Right lobe of liver (tissue), 6 donors: Measurements from ENCODE around the gene DGKZ. TPM values are rescaled to one million over a fixed set of nuclear protein-coding genes. Genes with fewer than 3 reads are reported as not detected.
"Not testable (repeated sequence)": the region's sequence is repeated elsewhere in the genome, so short reads cannot be mapped to it uniquely, and the experiment has no call there.

ENCODE experiments used
- ATAC-seq, 4 donors: fragments of 200-7000 bp; cut with Tn5 transposase; one replicate each; pipeline ENCODE4 v1.9.1; 2020; ENCODE audit warnings: mild to moderate bottlenecking in 4 of 4, moderate library complexity in 4 of 4
- DNase-seq, 3 donors: peaks; one replicate each; pipeline ENCODE4 v3.0.0-alpha.2; 2020
- H3K27ac ChIP-seq, 3 donors: fragments of 200-600 bp; one replicate each; pipeline ENCODE4 v1.8.0; 2022
- H3K27me3 ChIP-seq, 2 donors: fragments of 200-600 bp; one replicate each; pipeline ENCODE4 v1.8.0; 2022
- H3K36me3 ChIP-seq, 4 donors: fragments of 200-600 bp; sonication (generic) in 1 of 4; one replicate each; pipeline versions ENCODE4 v1.5.1 to v1.8.0; 2017 to 2022; ENCODE audit warnings: control low read depth in 1 of 4
- H3K4me1 ChIP-seq, 4 donors: fragments of 200-600 bp; sonication (generic) in 1 of 4; one replicate each; pipeline versions ENCODE4 v1.5.1 to v1.8.0; 2017 to 2022; ENCODE audit warnings: control low read depth in 1 of 4
- H3K4me3 ChIP-seq, 3 donors: fragments of 200-600 bp; one replicate each; pipeline ENCODE4 v1.8.0; 2022
- H3K9me3 ChIP-seq, 4 donors: fragments of 200-600 bp; sonication (generic) in 1 of 4; one replicate each; pipeline versions ENCODE4 v1.5.1 to v1.8.0; 2017 to 2022; ENCODE audit warnings: control low read depth in 1 of 4
- CTCF ChIP-seq, 4 donors: fragments of 200-600 bp in 3 of 4; fragments of 450-650 bp in 1 of 4; IDR thresholded peaks; one replicate each; pipeline versions ENCODE4 v1.5.1 to v1.8.0; 2016 to 2022; ENCODE audit warnings: antibody characterized with exemption in 4 of 4, mild to moderate bottlenecking in 2 of 4
- POLR2A ChIP-seq: fragments of 450-650 bp; IDR thresholded peaks from one replicate; pipeline ENCODE4 v1.6.1; 2017; ENCODE audit warnings: antibody characterized with exemption, mild to moderate bottlenecking
- WGBS: methylation state at CpG from one replicate; pipeline ENCODE4 v1.1.6; 2018; ENCODE audit warnings: low coverage, low lambda C conversion rate; ENCODE audit not compliant: insufficient coverage; ENCODE audit errors: missing lambda C conversion rate; 5-methylcytosine and 5-hydroxymethylcytosine counted together
- intact Hi-C, 2 donors: fragments of 100-400 bp; cut with DNase I; formaldehyde crosslinking; loops; one replicate each; pipeline versions ENCODE4 v1.11.2 to v1.14.1; 2022
- total RNA-seq, 6 experiments: library from RNA; depleted of rRNA in 2 of 6; stranded (reverse); fragments of >200 nt in 2 of 6; fragmentation: NEBNext Ultra II Directional in 3 of 6; extraction: Animal tissue kit (Norgen Biotek cat#: 25700) in 3 of 6; gene quantifications; one replicate each; pipeline versions ENCODE4 v1.1.0 to v1.2.4, GENCODE V29; 2016 to 2023
- donor health status: DM: no; HTN: yes; CAD: no.
- donor health status: DM: no; HTN: no; CAD: no.
- donor health status: DM: no; HTN: no; CAD: no.
- donor health status: DM: no; HTN: yes; CAD: no.
- donor health status: DM: no; HTN: yes; CAD: no.

The DGKZ gene
- total RNA-seq, 6 experiments from 2014 or later, result 10.7 to 57.9 (median 16.0) TPM

DNA sequence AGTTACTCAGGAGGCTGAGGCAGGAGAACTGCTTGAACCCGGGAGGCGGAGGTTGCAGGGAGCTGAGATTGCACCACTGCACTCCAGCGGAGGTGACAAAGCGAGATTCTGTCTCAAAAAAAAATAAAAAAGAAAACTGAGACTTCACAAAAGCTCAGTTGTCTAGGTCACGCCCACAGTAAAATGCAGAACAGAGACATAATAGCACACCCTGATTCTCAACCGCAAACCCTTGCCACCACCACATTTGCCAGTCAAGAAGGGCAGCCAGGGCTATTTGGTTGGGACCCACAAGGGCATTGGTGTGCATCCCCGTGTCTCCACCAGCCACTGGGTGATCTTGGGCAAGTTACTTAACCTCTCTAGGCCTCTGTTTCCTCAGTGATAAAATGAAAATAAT lies 44.4 kb upstream of the DGKZ start:
- TF ChIP-seq POLR2A (no peak), CTCF (IDR thresholded peaks at IDR 0.05) (no peak)
- Histone ChIP-seq H3K27me3 (no peaks in the 10 kb centered on the region), H3K4me1 (no peaks in the 10 kb centered on the region), H3K9me3 (no peaks in the 10 kb centered on the region), H3K36me3 (no peaks in the 10 kb centered on the region), H3K27ac (no peak overlapping the region), H3K4me3 (no peak overlapping the region)
- DNase-seq, result no peak
- 80% methylated on average over 7 of the region's 7 CpGs for WGBS
- no peak for ATAC-seq
- intact Hi-C loops, result no loop called here

DNA sequence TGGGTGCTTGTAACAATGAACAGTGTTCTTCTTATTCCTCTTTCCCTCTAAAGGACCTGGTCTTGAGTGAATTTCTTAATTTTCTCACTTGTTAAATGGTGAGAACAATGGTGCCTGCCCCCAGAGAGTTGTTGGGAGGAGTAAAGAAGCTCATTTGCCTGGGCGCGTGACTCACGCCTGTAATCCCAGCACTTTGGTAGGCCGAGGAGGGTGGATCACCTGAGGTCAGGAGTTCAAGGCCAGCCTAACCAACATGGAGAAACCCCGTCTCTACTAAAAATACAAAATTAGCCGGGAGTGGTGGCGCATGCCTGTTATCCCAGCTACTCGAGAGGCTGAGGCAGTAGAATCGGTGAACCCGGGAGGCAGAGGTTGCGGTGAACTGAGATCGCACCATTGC lies 43.2 kb upstream of the DGKZ start:
- H3K9me3 ChIP-seq, H3K4me3 ChIP-seq, H3K4me1 ChIP-seq, DNase-seq, intact Hi-C loops, ATAC-seq, H3K27ac ChIP-seq, H3K27me3 ChIP-seq, H3K36me3 ChIP-seq: not testable (repeated sequence)
- WGBS, result 87% methylated on average over 12 of the region's 12 CpGs

DNA sequence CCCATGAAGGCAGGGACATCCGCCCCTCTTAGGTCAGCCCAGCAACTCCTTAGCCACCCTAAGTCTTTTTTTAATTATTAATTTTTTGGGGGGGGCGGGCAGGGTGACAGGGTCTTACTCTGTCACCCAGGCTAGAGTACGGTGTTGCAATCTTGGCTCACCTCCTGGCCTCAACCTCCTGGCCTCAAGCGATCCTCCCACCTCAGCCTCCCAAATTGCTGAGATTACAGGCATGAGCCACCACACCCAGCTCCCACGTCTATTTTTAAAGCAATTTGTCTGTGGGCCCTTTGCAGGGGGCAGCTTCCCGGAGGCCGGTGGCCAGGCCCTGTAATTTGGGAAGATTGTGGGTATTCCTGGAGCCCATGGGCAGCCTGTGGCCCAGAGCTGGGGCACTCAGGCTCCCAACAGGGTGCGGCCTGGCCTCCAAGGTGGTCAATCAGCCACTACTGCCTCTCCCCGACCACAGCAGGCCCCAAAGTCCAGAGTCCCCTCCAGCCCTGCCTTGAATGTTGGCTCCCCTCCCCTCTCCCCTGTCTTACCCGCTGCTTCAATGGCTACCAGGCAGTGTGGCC lies 42.6 kb upstream of the DGKZ start:
- no peak overlapping the region for H3K27ac ChIP-seq
- no peak for TF ChIP-seq POLR2A
- no peak for TF ChIP-seq CTCF (IDR thresholded peaks at IDR 0.05)
- H3K4me3 ChIP-seq, result no peak overlapping the region
- H3K36me3 ChIP-seq, result no peaks in the 10 kb centered on the region
- no peaks in the 10 kb centered on the region for H3K9me3 ChIP-seq
- H3K4me1 ChIP-seq, result no peaks in the 10 kb centered on the region
- intact Hi-C loops, result loop anchor here (5.0 kb wide), 1 partner anchor 57 kb away; no protein-coding TSS in a partner anchor
- no peaks in the 10 kb centered on the region for H3K27me3 ChIP-seq
- 83% methylated on average over 2 of the region's 10 CpGs for WGBS
- DNase-seq, result no peak
- ATAC-seq, result no peak

GRCh38 chr11:46305295-46305694 lies 42.0 kb upstream of the DGKZ start:
- no peaks in the 10 kb centered on the region for H3K27me3 ChIP-seq
- intact Hi-C loops, result loop anchor here (5.0 kb wide), 1 partner anchor 58 kb away; no protein-coding TSS in a partner anchor
- H3K36me3 ChIP-seq, result no peaks in the 10 kb centered on the region
- 30% methylated on average over 3 of the region's 6 CpGs for WGBS
- H3K4me1 ChIP-seq, result no peaks in the 10 kb centered on the region
- TF ChIP-seq POLR2A (no peak), CTCF (IDR thresholded peaks at IDR 0.05) (no peak)
- no peak overlapping the region for H3K27ac ChIP-seq
- ATAC-seq (no peak), DNase-seq (no peak)
- no peak overlapping the region for H3K4me3 ChIP-seq
- no peaks in the 10 kb centered on the region for H3K9me3 ChIP-seq

DNA sequence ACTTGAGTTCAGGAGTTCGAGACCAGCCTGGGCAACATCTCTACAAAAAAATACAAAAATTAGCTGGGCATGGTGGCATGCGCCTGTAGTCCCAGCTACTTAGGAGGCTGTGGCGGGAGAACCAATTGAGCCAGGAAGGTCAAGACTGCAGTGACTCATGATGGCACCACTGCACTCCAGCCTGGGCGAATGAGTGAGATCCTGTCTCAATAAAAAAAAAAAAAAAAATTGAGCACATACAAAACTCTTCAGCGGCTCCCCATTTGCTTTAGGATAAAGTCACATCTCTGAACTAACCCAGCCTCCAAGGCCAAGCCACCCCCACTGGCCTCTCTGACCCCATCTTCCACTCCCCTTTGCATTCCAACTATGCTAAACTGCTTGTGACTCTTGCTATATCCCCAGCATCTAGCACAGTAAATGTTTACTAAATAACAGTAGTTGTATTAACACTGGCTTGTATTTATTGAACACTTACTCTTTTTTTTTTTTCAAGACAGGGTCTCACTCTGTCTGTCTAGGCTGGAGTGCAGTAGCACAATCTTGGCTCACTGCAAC lies 40.9 kb upstream of the DGKZ start:
- Histone ChIP-seq H3K4me3 (no peak overlapping the region), H3K36me3 (no peaks in the 10 kb centered on the region), H3K4me1 (no peaks in the 10 kb centered on the region), H3K27ac (no peak overlapping the region), H3K9me3 (no peaks in the 10 kb centered on the region), H3K27me3 (no peaks in the 10 kb centered on the region)
- TF ChIP-seq CTCF (IDR thresholded peaks at IDR 0.05) (no peak), POLR2A (no peak)
- no peak for DNase-seq
- 65% methylated on average over 3 of the region's 5 CpGs for WGBS
- intact Hi-C loops, result loop anchor here (5.0 kb wide), 1 partner anchor 59 kb away; no protein-coding TSS in a partner anchor
- ATAC-seq, result no peak
